Memory B cell (primary cell): ENCODE measurements around the gene MYO9A.
"Not testable (repeated sequence)": the region's sequence is repeated elsewhere in the genome, so short reads cannot be mapped to it uniquely, and the experiment has no call there.

Experiments used
- ATAC-seq: fragments of 150-1000 bp; cut with Tn5 transposase; 2 replicates; pipeline ENCODE4 v1.10.0; 2021; ENCODE audit warnings: low read depth, mild to moderate bottlenecking, moderate library complexity
- DNase-seq, 2 donors: peaks; one replicate each; pipeline ENCODE4 v3.0.0; 2022; ENCODE audit warnings: low spot score in 2 of 2
- H3K27ac Mint-ChIP-seq: one replicate; pipeline ENCODE4 v1.8.0; 2022; ENCODE audit warnings: mild to moderate bottlenecking, moderate library complexity, mixed read lengths
- H3K27me3 Mint-ChIP-seq: one replicate; pipeline ENCODE4 v1.8.0; 2022; ENCODE audit warnings: mixed read lengths
- H3K36me3 Mint-ChIP-seq: one replicate; pipeline ENCODE4 v1.8.0; 2022; ENCODE audit warnings: mild to moderate bottlenecking, mixed read lengths
- H3K4me1 Mint-ChIP-seq: one replicate; pipeline ENCODE4 v1.8.0; 2022; ENCODE audit warnings: mixed read lengths
- H3K4me3 Mint-ChIP-seq: one replicate; pipeline ENCODE4 v1.8.0; 2022; ENCODE audit warnings: mild to moderate bottlenecking, moderate library complexity, mixed read lengths
- H3K9me3 Mint-ChIP-seq: one replicate; pipeline ENCODE4 v1.8.0; 2022; ENCODE audit warnings: mixed read lengths

The MYO9A gene

GRCh38 chr15:71893691-71894090 is 224.3 kb downstream of the MYO9A start:
- DNase-seq (no peak), ATAC-seq (no peak)

GRCh38 chr15:71892335-71892734 is 225.6 kb downstream of the MYO9A start:
- peaks cover 5% of the 10 kb centered on the region for H3K4me1 Mint-ChIP-seq
- H3K36me3 Mint-ChIP-seq = peaks cover 26% of the 10 kb centered on the region
- ATAC-seq (no peak), DNase-seq (no peak)
- H3K27ac Mint-ChIP-seq = no peak overlapping the region
- no peaks in the 10 kb centered on the region for H3K27me3 Mint-ChIP-seq
- no peak overlapping the region for H3K4me3 Mint-ChIP-seq
- no peaks in the 10 kb centered on the region for H3K9me3 Mint-ChIP-seq

More at GRCh38 chr15:71893691-71894090, 224.3 kb downstream of the MYO9A start:
- Mint-ChIP-seq H3K4me1 (peaks cover 4% of the 10 kb centered on the region), H3K27ac (no peak overlapping the region), H3K4me3 (no peak overlapping the region), H3K9me3 (no peaks in the 10 kb centered on the region), H3K36me3 (peaks cover 33% of the 10 kb centered on the region), H3K27me3 (no peaks in the 10 kb centered on the region)

- ATAC-seq = no peak
- H3K4me1 Mint-ChIP-seq = peaks cover 5% of the 10 kb centered on the region
- peaks cover 26% of the 10 kb centered on the region for H3K36me3 Mint-ChIP-seq
- H3K27me3 Mint-ChIP-seq = no peaks in the 10 kb centered on the region
- no peak overlapping the region for H3K4me3 Mint-ChIP-seq
- H3K27ac Mint-ChIP-seq = no peak overlapping the region
- H3K9me3 Mint-ChIP-seq = no peaks in the 10 kb centered on the region
- no peak for DNase-seq
Observed at GRCh38 chr15:71891026-71891425, 226.9 kb downstream of the MYO9A start.

GRCh38 chr15:71889947-71890346 is 228.0 kb downstream of the MYO9A start:
- no peak for ATAC-seq
- H3K9me3 Mint-ChIP-seq = no peaks in the 10 kb centered on the region
- DNase-seq = no peak
- no peaks in the 10 kb centered on the region for H3K27me3 Mint-ChIP-seq
- H3K36me3 Mint-ChIP-seq = peaks cover 34% of the 10 kb centered on the region
- H3K27ac Mint-ChIP-seq = no peak overlapping the region
- H3K4me3 Mint-ChIP-seq = no peak overlapping the region
- H3K4me1 Mint-ChIP-seq = peaks cover 5% of the 10 kb centered on the region

- Mint-ChIP-seq H3K4me3 (no peak overlapping the region), H3K9me3 (no peaks in the 10 kb centered on the region), H3K36me3 (peaks cover 34% of the 10 kb centered on the region), H3K4me1 (peaks cover 5% of the 10 kb centered on the region), H3K27ac (no peak overlapping the region), H3K27me3 (no peaks in the 10 kb centered on the region)
- DNase-seq (no peak), ATAC-seq (no peak)
Observed at GRCh38 chr15:71889385-71889784, 228.6 kb downstream of the MYO9A start.

- Mint-ChIP-seq H3K9me3 (no peaks in the 10 kb centered on the region), H3K27me3 (no peaks in the 10 kb centered on the region), H3K36me3 (peaks cover 35% of the 10 kb centered on the region), H3K4me3 (no peak overlapping the region), H3K27ac (peak overlapping the region; percentile 18), H3K4me1 (peaks cover 5% of the 10 kb centered on the region)
- ATAC-seq = peak; percentile 63
- no peak for DNase-seq
Observed at GRCh38 chr15:71888797-71889196, 229.2 kb downstream of the MYO9A start.

GRCh38 chr15:71885390-71885789 is 232.6 kb downstream of the MYO9A start:
- no peak overlapping the region for H3K4me3 Mint-ChIP-seq
- no peaks in the 10 kb centered on the region for H3K9me3 Mint-ChIP-seq
- no peak overlapping the region for H3K27ac Mint-ChIP-seq
- ATAC-seq = no peak
- peaks cover 5% of the 10 kb centered on the region for H3K4me1 Mint-ChIP-seq
- H3K36me3 Mint-ChIP-seq = peaks cover 30% of the 10 kb centered on the region
- DNase-seq = no peak
- no peaks in the 10 kb centered on the region for H3K27me3 Mint-ChIP-seq

GRCh38 chr15:71883447-71883846 is 234.5 kb downstream of the MYO9A start:
- Mint-ChIP-seq H3K27ac (no peak overlapping the region), H3K27me3 (no peaks in the 10 kb centered on the region), H3K4me3 (no peak overlapping the region), H3K4me1 (no peaks in the 10 kb centered on the region), H3K9me3 (no peaks in the 10 kb centered on the region), H3K36me3 (peaks cover 33% of the 10 kb centered on the region)
- no peak for ATAC-seq
- DNase-seq = no peak

GRCh38 chr15:71880276-71880675 is 237.7 kb downstream of the MYO9A start:
- Mint-ChIP-seq H3K4me3 (no peak overlapping the region), H3K27me3 (no peaks in the 10 kb centered on the region), H3K27ac (no peak overlapping the region), H3K4me1 (no peaks in the 10 kb centered on the region), H3K9me3 (no peaks in the 10 kb centered on the region), H3K36me3 (peaks cover 25% of the 10 kb centered on the region)
- ATAC-seq = no peak
- no peak for DNase-seq

GRCh38 chr15:71874245-71874644 is 243.7 kb downstream of the MYO9A start:
- Mint-ChIP-seq H3K36me3 (peaks cover 19% of the 10 kb centered on the region), H3K4me3 (no peak overlapping the region), H3K9me3 (no peaks in the 10 kb centered on the region), H3K27ac (no peak overlapping the region), H3K4me1 (peaks cover 2% of the 10 kb centered on the region), H3K27me3 (no peaks in the 10 kb centered on the region)
- ATAC-seq = no peak
- no peak for DNase-seq

GRCh38 chr15:71858232-71858631 is 259.7 kb downstream of the MYO9A start:
- not testable (repeated sequence) for H3K27me3 Mint-ChIP-seq, H3K4me1 Mint-ChIP-seq, H3K9me3 Mint-ChIP-seq, H3K27ac Mint-ChIP-seq, ATAC-seq, H3K4me3 Mint-ChIP-seq, DNase-seq
- peaks cover 33% of the 10 kb centered on the region for H3K36me3 Mint-ChIP-seq

- Mint-ChIP-seq H3K27me3 (no peaks in the 10 kb centered on the region), H3K36me3 (peaks cover 38% of the 10 kb centered on the region), H3K9me3 (no peaks in the 10 kb centered on the region), H3K4me3 (no peak overlapping the region), H3K27ac (no peak overlapping the region), H3K4me1 (no peaks in the 10 kb centered on the region)
- ATAC-seq = no peak
- no peak for DNase-seq
Observed at GRCh38 chr15:71853543-71853942, 264.4 kb downstream of the MYO9A start.

GRCh38 chr15:71844916-71845315 is 273.0 kb downstream of the MYO9A start:
- H3K27me3 Mint-ChIP-seq = no peaks in the 10 kb centered on the region
- H3K27ac Mint-ChIP-seq = no peak overlapping the region
- no peaks in the 10 kb centered on the region for H3K9me3 Mint-ChIP-seq
- DNase-seq = no peak
- H3K4me1 Mint-ChIP-seq = no peaks in the 10 kb centered on the region
- H3K36me3 Mint-ChIP-seq = peaks cover 39% of the 10 kb centered on the region
- no peak for ATAC-seq
- no peak overlapping the region for H3K4me3 Mint-ChIP-seq

- H3K27me3 Mint-ChIP-seq = no peaks in the 10 kb centered on the region
- no peak for DNase-seq
- no peak overlapping the region for H3K27ac Mint-ChIP-seq
- no peaks in the 10 kb centered on the region for H3K9me3 Mint-ChIP-seq
- no peak for ATAC-seq
- peaks cover 19% of the 10 kb centered on the region for H3K36me3 Mint-ChIP-seq
- H3K4me1 Mint-ChIP-seq = no peaks in the 10 kb centered on the region
- no peak overlapping the region for H3K4me3 Mint-ChIP-seq
Observed at GRCh38 chr15:71841563-71841962, 276.4 kb downstream of the MYO9A start.

GRCh38 chr15:71830981-71831380 is 287.0 kb downstream of the MYO9A start:
- H3K27me3 Mint-ChIP-seq = no peaks in the 10 kb centered on the region
- no peak for ATAC-seq

More at GRCh38 chr15:71830981-71831380, 287.0 kb downstream of the MYO9A start:
- Mint-ChIP-seq H3K4me1 (no peaks in the 10 kb centered on the region), H3K27ac (no peak overlapping the region), H3K4me3 (no peak overlapping the region), H3K9me3 (no peaks in the 10 kb centered on the region), H3K36me3 (peaks cover 47% of the 10 kb centered on the region)
- DNase-seq = no peak
